ENCODE measurements around the gene CREB3L2. TPM values are rescaled to one million over a fixed set of nuclear protein-coding genes. Genes with fewer than 3 reads are reported as not detected.
A peak's percentile ranks its signal among the peaks of the same experiment; 100 is the strongest.

CREB3L2 gene
- total and polyA plus RNA-seq, 2 of the 4 experiments (the other 2 are of a cell fraction) = 42.3 to 57.9 TPM

GRCh38 chr7:137984181-137985041 lies 17.5 kb downstream of the CREB3L2 start:
- Histone ChIP-seq H3K56ac (ENCODE audit: extremely low read depth, insufficient read depth, low read length) (no peak overlapping the region), H3K9ac (ENCODE audit: low read depth, low read length) (no peak overlapping the region), H3K18ac (ENCODE audit: low read depth, low read length) (no peak overlapping the region), H3K9me3 (ENCODE audit: control insufficient read depth, insufficient read depth, low read length) (no peaks in the 10 kb centered on the region), H2AK5ac (ENCODE audit: low read depth, low read length) (peak overlapping the region; percentile 42; the same call in 1 of the 2 replicates), H2AK9ac (replicated peaks; ENCODE audit: low read depth, low read length, poor library complexity) (no peak overlapping the region), H2BK120ac (ENCODE audit: low read depth, low read length) (no peak overlapping the region; the same call in 1 of the 2 replicates), H2AFZ (replicated peaks; ENCODE audit: low read length, poor library complexity) (no peak overlapping the region), H3K4me1 (ENCODE audit: control insufficient read depth, insufficient read depth, low read length) (peaks cover 57% of the 10 kb centered on the region), H3K27me3 (ENCODE audit: control insufficient read depth, insufficient read depth, low read length) (no peaks in the 10 kb centered on the region), H3K23ac (ENCODE audit: low read depth, low read length) (peak overlapping the region; percentile 67; the same call in 1 of the 2 replicates), H3K4ac (ENCODE audit: low read depth, low read length) (peak overlapping the region; percentile 10; the same call in 1 of the 2 replicates), H4K91ac (ENCODE audit: insufficient read depth, low read depth, low read length) (0 out of 2 replicates have a peak overlapping the region, but pooled peaks have one; percentile 19), H4K8ac (ENCODE audit: low read depth in 2 of 2, low read length in 2 of 2) (peak overlapping the region; percentile 22 to 28; a peak in 2 of 4 replicates), H2BK15ac (ENCODE audit: low read depth, low read length) (peak overlapping the region; percentile 34; the same call in 1 of the 3 replicates), H3K4me2 (ENCODE audit: low read depth, low read length) (no peak overlapping the region), H2BK5ac (ENCODE audit: low read depth, low read length, poor library complexity, severe bottlenecking) (peak overlapping the region; percentile 10), H3K36me3 (ENCODE audit: control insufficient read depth, insufficient read depth, low read length) (peaks cover 15% of the 10 kb centered on the region), H3K79me1 (ENCODE audit: low read depth in 1 of 2, low read length in 2 of 2) (peaks cover 6 to 92% of the 10 kb centered on the region in 2 experiments; a peak in 2 of 4 replicates), H2BK20ac (ENCODE audit: low read depth, low read length) (no peak overlapping the region), H3K14ac (replicated peaks; ENCODE audit: low read depth, low read length) (peak overlapping the region; percentile 56), H3K27ac (ENCODE audit: insufficient read depth, low read length) (peak overlapping the region; percentile 48; the same call in 1 of the 2 replicates), H3K4me3 (ENCODE audit: insufficient read depth, low read depth, low read length) (no peak overlapping the region), H4K20me1 (ENCODE audit: insufficient read depth, low read length) (peaks cover 24% of the 10 kb centered on the region), H4K5ac (ENCODE audit: low read depth, low read length) (no peak overlapping the region), H3K9me1 (ENCODE audit: insufficient read depth, low read length) (peaks cover 46% of the 10 kb centered on the region)
- no peak for DNase-seq
- no peak for ATAC-seq (ENCODE audit: low read depth)
- no TSS peak for BruUV-seq (replicated peaks)
- ChIA-PET CTCF (no interaction called here), POLR2A (ENCODE audit: unreplicated experiment) (no interaction called here)
- in situ Hi-C loops (cut with MboI; ENCODE audit: low sequenced_read_pairs) (loop anchor here (25.0 kb wide), 1 partner anchor 847 kb away; no protein-coding TSS in a partner anchor), intact Hi-C loops (cut with micrococcal nuclease) (no loop called here), dilution Hi-C loops (cut with HindIII; ENCODE audit: low sequenced_read_pairs, unreplicated experiment) (no loop called here)
- WGBS, 2 experiments (ENCODE audit: extremely low coverage in 2 of 2, insufficient read length in 1 of 2) = no CpG with 5 or more reads among the region's 11 CpGs
- TF ChIP-seq USF2 (IDR thresholded peaks at IDR 0.05; ENCODE audit: low read depth, low read length) = no peak
- no peak for TF ChIP-seq RAD21 (IDR thresholded peaks at IDR 0.05; ENCODE audit: low read length)
- TF ChIP-seq MXI1 (IDR thresholded peaks at IDR 0.05; ENCODE audit: borderline replicate concordance, low read depth, low read length) = no peak
- TF ChIP-seq ELK1 (IDR thresholded peaks at IDR 0.05; ENCODE audit: borderline replicate concordance, low read depth, low read length) = no peak
